ENCODE results near the gene ASTN2.

DNA sequence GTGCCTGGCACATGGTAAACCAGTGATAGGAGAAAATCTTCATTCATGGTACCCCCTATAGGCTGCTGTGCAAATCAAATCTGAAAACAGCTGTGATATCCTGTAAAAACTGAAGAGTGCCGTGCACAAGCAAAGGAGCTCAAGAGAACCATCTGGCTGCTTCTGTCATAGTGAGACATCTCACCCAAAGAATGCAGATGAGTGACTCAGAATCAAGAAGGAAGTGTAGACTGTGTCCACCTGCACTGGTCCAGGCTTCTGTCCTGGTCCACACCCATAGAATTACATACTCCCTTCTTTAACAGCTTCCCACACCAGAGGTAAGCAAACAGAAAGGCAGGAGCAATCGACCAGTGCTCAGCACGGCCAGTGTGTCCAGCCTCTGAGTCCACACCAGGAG is 195.9 kb downstream of the ASTN2 start:
- TF ChIP-seq, protein P1, sequence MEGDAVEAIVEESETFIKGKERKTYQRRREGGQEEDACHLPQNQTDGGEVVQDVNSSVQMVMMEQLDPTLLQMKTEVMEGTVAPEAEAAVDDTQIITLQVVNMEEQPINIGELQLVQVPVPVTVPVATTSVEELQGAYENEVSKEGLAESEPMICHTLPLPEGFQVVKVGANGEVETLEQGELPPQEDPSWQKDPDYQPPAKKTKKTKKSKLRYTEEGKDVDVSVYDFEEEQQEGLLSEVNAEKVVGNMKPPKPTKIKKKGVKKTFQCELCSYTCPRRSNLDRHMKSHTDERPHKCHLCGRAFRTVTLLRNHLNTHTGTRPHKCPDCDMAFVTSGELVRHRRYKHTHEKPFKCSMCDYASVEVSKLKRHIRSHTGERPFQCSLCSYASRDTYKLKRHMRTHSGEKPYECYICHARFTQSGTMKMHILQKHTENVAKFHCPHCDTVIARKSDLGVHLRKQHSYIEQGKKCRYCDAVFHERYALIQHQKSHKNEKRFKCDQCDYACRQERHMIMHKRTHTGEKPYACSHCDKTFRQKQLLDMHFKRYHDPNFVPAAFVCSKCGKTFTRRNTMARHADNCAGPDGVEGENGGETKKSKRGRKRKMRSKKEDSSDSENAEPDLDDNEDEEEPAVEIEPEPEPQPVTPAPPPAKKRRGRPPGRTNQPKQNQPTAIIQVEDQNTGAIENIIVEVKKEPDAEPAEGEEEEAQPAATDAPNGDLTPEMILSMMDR (IDR thresholded peaks at IDR 0.05), result no peak
- TF ChIP-seq POLR2A (IDR thresholded peaks at IDR 0.05), result no peak

Measured in right lobe of liver (tissue), 4 donors.